Kidney epithelial cell (primary cell): Measurements from ENCODE around the gene NUP58. TPM values are rescaled to one million over a fixed set of nuclear protein-coding genes. Genes with fewer than 3 reads are reported as not detected.
A peak's percentile ranks its signal among the peaks of the same experiment; 100 is the strongest.
"Not testable (repeated sequence)": the region's sequence is repeated elsewhere in the genome, so short reads cannot be mapped to it uniquely, and the experiment has no call there.

Experiments
- DNase-seq: peaks from one replicate; pipeline ENCODE4 v3.0.0-alpha.2; 2010; ENCODE audit warnings: low read depth
- H3K27me3 ChIP-seq: 2 replicates; pipeline ENCODE4 v1.6.0; 2011; ENCODE audit warnings: low read length; ENCODE audit not compliant: control insufficient read depth, insufficient read depth
- H3K36me3 ChIP-seq: 2 replicates; pipeline ENCODE4 v1.5.1; 2011; ENCODE audit warnings: low read length; ENCODE audit not compliant: control insufficient read depth, insufficient read depth
- H3K4me3 ChIP-seq: 2 replicates; pipeline ENCODE4 v1.5.1; 2011; ENCODE audit warnings: low read depth, mild to moderate bottlenecking, control low read depth, low read length
- CTCF ChIP-seq: IDR thresholded peaks from 2 replicates; pipeline ENCODE4 v1.5.1; 2011; ENCODE audit warnings: mild to moderate bottlenecking, moderate library complexity, low read length, control low read depth, inconsistent platforms; ENCODE audit not compliant: insufficient read depth, poor library complexity, severe bottlenecking
- total RNA-seq: library from RNA; depleted of rRNA; stranded (reverse); fragments of >200 nt; gene quantifications from 2 replicates; pipeline ENCODE4 v1.2.3, GENCODE V29; 2015

The NUP58 gene
- total RNA-seq, 1 donor from 2014 or later = 56.0 TPM

- Histone ChIP-seq H3K4me3 (no peak overlapping the region), H3K36me3 (no peaks in the 10 kb centered on the region), H3K27me3 (no peaks in the 10 kb centered on the region)
- no peak for TF ChIP-seq CTCF
- DNase-seq = no peak
Observed at GRCh38 chr13:25352806-25353205, 51.4 kb downstream of the NUP58 start.

GRCh38 chr13:25353344-25353743 lies 51.9 kb downstream of the NUP58 start:
- Histone ChIP-seq H3K4me3 (no peak overlapping the region), H3K27me3 (no peaks in the 10 kb centered on the region), H3K36me3 (no peaks in the 10 kb centered on the region)
- no peak for TF ChIP-seq CTCF
- DNase-seq = no peak

GRCh38 chr13:25354377-25354776 lies 53.0 kb downstream of the NUP58 start:
- no peak for DNase-seq
- Histone ChIP-seq H3K27me3 (no peaks in the 10 kb centered on the region), H3K4me3 (no peak overlapping the region), H3K36me3 (no peaks in the 10 kb centered on the region)
- TF ChIP-seq CTCF = no peak

GRCh38 chr13:25360443-25360842 lies 59.0 kb downstream of the NUP58 start:
- not testable (repeated sequence) for H3K27me3 ChIP-seq, H3K4me3 ChIP-seq, DNase-seq, H3K36me3 ChIP-seq

GRCh38 chr13:25365720-25366235 lies 64.4 kb downstream of the NUP58 start:
- DNase-seq = no peak
- Histone ChIP-seq H3K4me3 (no peak overlapping the region), H3K27me3 (peaks cover 8% of the 10 kb centered on the region), H3K36me3 (no peaks in the 10 kb centered on the region)
- TF ChIP-seq CTCF = no peak

- DNase-seq = no peak
- Histone ChIP-seq H3K4me3 (peak overlapping the region; percentile 50), H3K36me3 (no peaks in the 10 kb centered on the region), H3K27me3 (peaks cover 34% of the 10 kb centered on the region)
- no peak for TF ChIP-seq CTCF
Observed at GRCh38 chr13:25371158-25371874, 69.9 kb downstream of the NUP58 start.
